ENCODE measurements around the gene RNU1-4.
"Not testable (repeated sequence)": the region's sequence is repeated elsewhere in the genome, so short reads cannot be mapped to it uniquely, and the experiment has no call there.

The RNU1-4 gene

DNA sequence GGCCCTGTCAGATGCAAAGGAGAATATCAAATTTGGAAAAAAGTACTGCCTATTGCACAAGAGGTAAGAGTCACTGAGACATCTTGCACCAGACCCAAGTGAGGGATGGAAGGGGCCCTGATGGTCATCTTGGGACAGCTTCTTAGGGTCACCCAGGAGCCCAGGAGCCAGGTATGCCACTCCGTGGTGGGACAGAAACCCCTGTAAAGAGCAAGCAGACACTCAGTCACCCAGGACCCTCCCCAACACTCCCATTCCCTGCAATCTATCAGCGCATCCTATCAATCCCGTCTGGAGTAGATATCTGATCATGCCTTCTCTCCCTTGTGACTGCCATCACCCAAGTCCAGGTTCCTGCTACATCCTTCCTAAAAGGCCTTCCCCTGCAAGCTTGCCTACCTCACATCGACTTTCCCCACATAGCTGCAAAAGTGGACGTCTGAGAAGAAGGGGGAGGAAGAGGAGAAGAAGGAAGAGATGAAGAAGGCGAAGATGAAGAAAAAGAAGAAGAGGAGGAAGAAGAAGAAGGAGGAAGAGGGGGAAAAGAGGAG, 30.7 kb downstream of the RNU1-4 start:
- DNase-seq = not testable (repeated sequence)

DNA sequence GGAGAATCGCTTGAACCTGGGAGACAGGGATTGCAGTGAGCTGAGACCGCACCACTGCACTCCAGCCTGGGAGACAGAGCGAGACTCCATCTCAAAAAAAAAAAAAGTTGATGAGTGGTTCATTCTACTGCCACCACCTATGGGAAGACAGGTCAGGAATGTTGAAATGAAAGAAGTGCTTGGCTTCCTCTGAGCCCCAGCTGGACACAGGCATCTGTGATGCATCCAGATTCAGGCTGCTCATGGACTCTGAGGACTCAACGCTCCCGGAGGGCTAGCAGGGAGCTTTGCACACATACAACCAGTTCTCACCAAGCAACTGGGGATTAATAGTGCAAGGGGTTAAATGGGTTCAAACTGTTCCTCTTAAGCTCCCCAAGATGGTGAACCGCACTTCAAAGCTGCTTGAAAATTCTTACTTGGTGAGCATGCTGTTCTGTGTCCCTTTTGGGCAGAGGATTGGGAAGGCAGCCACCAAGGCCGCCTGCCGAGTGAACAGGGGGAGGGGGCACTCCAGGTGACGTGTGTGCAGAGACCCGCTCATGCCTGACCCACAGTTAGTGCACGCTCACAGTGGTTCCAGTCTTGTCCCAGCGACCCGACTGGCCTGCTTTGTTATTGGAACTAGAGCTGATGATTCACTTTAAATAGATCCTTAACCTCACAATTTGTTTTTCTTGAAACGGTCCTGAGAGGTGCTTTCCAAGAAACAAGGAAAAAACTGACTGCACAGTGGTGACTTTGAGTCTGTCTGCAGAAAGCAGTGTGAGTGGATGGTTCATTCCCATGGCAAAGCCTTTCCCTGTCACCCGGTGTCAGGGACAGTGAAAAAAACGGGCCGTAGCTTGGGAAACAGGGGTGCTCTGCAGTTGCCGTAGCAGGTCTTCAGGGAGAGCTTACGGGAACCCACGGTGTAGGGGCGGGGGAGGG, 32.2 kb downstream of the RNU1-4 start:
- DNase-seq = not testable (repeated sequence)

DNA sequence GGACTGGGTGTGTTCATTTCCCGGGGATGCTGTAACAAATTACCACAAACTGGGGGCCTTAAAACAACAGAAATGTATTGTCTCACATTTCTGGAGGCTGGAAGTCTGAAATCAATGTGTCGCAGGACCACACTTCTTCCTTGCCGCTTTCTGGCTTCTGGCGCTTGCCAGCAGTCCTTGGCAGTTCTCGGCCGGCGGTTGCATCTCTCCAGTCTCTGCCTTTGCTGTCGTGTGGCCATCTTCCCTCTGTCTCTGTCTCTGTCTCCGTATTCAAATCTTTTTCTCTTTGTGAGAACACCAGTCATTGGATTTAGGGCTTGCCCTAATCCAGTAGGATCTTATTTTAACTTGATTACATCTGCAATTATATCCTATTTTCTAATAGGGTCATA, 32.9 kb downstream of the RNU1-4 start:
- DNase-seq = not testable (repeated sequence)

DNA sequence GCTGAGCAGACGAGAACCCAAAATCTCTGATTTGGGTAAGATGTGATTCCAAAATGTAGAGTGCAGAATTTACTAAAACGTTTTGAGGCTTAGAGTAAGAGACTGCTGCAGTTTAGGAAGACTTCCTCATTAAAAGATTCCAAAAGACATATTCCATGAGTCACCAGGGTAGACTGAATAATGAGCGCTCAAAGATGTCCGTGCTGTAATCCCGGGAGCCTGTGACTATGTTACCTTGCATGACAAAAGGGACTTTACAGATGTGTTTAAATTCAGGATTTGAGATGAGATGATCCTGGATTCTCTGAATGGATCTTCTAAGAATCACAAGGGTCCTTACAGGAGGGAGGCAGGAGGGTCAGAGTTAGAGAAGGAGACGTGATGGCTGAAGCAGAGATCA, 33.4 kb downstream of the RNU1-4 start:
- not testable (repeated sequence) for DNase-seq

DNA sequence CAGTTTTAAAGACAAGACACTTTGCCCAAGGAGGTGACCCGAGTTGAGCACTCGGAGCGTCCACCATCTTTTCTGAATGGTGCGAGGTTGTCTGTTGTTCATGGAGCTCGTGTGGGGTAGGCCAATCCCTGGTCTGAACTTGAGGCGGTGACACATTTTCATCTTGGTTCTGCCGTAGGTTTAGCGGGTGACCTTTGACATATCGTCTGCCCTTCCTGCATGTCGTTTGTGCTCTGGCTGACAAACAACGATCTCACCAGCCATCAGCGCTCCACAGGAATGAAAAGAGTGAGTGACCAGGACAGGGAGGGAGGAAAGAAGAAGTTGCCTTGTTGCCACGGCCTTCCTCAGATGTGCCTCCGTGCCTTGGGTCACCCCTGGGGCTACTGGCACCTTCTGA, 34.5 kb downstream of the RNU1-4 start:
- DNase-seq = not testable (repeated sequence)

DNA sequence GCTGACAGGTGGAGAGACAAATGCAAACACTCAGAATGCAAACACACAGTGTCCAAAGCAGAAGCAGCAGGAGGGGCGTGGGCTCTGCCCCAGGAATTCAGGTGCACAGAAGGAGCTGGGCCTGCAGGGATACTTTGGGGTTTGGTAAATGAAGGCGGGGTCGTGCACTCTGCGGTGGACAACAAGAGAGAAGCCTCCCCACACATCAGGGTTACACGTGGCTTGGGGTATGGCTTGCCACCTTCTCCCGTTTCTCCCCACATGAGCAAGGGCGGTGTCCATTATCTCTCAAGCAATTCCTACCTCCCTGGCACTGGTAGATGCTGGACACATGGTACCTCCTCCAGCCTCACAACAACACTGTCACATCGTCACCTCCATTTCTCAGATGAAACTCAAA, 35.0 kb downstream of the RNU1-4 start:
- not testable (repeated sequence) for DNase-seq

DNA sequence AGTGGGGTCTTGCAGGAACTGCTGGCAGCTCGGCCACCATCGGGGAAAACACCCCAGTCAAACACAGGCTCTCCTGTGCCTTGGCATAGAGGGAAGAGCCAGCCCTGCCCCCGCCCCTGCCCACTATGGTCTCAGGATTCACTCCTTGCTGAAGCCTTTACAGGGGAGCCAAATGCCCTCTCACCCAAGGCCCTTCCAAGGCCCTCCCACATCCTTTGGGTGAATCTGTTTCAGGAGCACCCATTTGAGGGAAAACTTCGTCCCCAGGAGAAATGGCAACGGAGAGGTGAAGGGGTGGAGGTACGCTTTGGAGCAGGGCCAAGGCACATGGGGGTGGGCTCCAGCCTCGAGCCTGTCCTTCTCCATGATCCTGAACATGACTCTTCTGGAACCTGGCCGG, 35.9 kb downstream of the RNU1-4 start:
- not testable (repeated sequence) for DNase-seq

DNA sequence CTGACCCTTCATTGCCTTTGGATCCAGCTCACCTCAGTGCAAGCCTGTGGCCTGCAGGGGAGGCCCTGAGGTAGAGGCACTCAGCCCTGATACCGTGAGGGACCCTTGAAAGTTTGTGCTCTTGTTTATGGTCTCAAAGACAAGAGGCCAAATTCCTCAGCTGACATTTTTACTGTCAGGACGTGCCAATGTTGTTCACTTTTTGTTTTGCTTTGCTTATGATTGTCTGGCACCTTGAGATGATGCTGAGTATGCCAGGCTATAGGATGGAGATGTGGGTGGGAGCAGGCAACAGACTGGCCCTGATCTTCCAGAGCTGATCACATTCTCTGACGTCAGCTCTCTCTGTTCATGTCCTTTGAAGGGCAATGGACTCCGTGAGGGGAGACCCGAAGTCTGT, 36.5 kb downstream of the RNU1-4 start:
- not testable (repeated sequence) for DNase-seq

DNA sequence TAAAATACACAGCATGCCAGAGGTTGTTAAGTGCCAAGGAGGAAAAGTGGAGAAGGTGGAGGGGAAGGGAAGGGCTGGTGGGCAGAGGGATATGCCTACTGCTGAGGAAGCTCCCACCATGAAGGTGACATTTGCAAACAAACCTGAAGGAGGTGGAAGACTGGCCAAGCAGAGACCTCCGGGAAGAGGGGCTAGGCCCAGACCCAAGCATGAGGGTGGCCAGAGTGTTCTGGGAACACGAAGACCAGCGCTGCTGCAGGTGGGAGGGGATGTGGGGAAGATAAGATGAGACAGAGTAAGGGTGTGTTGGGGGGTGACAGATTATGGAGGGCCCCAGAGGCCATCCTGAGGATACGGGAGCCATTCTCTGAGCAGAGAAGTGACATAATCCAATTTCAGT, 37.5 kb downstream of the RNU1-4 start:
- not testable (repeated sequence) for DNase-seq

DNA sequence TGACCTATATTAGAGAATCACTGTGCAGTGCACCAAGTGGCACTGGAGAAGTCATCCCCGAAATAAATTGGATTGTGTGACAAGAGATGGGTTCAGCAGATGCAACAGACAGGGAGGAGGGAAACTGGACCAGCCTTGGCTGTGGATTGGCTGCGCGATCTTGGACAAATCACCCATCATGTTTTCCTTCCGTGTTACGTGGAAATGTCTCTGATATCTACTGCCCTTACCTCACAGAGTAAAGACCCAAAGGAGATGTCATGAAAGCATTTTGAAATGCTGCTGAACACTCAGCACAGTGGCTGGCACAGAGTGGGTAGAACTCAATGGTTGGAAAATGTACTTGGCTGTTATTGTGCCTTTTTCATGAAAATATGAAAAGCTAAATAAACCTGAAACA, 39.2 kb downstream of the RNU1-4 start:
- DNase-seq = not testable (repeated sequence)

DNA sequence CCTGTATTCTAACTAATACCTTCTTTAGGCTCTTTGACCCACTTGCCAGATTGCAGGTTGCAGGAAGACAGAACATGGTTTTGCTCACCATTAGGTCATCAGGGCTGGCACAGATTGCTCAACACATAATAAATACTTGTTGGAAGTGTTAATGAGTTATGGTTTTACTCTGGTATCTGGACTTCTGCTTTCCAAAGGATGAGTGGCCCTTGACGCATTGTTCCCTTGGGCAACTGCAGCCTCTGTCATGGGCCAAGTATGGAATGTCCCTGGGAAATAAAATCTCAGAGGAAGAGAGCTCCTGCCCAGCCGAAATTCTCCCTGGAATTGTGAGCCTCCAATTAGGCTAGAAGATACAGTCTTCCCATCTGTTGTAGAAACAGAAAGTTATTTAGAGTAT, 40.7 kb downstream of the RNU1-4 start:
- not testable (repeated sequence) for DNase-seq

DNA sequence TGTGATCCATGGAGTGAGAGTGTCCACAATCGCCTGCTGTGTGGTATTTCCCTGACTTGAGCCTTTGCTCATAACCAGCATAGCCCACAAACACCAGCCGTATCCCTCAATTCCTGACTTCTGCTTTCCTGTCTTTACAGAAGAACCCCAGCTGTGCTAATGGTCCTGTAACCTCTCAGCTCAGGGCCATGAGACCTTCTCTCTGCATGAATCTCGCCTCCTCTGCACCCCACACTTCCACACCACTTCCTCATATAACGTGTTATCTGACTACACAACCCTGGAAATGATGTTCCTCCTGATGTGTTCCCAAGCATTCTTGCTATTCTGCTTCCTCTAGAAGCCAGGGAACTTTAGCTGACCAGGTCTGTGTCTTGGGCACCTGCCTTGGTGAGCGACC, 41.3 kb downstream of the RNU1-4 start:
- not testable (repeated sequence) for DNase-seq

DNA sequence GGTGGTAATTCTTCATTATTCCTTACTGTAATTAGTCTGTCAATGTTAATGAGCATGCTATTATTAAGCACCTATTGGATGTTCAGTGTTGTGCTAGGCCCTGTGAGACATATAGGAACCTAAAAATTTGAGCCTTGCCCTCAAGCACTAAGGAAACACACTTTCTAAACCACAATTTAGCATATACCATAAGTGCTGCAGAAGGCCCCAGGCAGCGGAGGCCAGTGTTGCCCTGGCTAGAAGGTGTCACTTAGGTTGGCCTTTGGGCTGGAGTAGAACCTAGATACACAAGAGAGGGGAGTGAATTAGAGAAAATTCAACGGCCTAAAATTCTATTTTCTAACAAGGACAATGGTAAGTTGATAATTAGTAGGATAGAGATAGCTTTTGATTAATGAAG, 44.6 kb downstream of the RNU1-4 start:
- not testable (repeated sequence) for DNase-seq

DNA sequence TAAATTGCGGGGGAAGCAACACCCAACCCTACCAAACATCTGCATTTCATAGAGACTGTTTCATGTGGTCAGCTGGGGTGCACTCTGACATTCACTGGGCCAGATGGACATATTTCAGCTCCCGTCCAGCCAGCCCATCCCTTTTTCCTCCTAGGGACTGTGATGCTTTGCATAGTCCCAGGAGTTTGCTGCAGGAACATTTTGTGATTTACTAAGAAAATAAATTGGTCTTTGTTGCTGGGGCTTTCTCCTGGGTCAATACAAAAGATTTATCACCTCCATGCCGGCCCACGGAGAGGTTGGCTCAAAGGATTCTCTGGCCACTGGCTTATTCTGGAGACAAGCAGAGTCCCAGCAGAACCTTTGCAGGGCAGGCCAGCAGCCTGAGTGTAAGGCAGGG, 46.0 kb downstream of the RNU1-4 start:
- not testable (repeated sequence) for DNase-seq

DNA sequence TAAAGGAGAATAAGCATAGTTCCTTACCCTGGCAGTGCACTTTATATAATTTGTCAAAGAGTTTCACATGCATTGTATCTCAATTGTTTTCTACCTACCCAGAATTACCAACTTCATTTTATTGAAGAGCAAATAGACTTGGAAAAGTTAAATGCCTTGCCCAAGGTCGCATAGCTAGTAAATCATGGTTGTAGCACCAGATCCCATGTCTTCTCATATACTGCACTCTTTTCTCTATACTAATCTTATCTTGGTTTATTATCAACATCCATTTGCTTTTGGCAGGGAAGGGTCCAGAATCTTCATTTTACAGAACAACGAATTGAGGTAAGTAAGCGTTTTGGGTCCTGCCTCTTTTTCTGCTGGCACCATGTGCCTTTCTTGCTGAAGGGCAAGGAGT, 46.9 kb downstream of the RNU1-4 start:
- DNase-seq = not testable (repeated sequence)

DNA sequence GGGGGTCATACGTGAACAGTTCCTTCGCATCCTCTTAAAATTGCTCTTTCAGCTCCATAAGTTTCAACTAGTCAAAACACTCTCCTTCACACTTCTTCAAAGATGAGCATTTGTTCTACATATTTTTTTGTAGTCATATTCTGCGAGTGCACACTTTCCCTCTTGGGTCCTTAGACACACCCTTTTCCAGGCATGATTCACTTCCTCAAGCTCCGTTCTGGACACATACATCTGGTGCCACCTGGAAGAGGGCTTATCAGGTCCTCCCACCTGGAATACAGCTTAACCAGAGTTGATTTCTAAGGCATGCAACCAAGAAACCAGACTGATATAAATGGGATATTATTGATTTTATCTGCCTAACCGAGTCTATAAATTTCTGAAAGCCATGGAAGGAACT, 47.4 kb downstream of the RNU1-4 start:
- not testable (repeated sequence) for DNase-seq

All from activated CD4-positive, CD25-positive, alpha-beta regulatory T cell treated with anti-CD3 and anti-CD28 coated beads, Interleukin-2, amount 50 U/mL, for 72 hours (primary cell).